Activated CD4-positive, alpha-beta T cell treated with anti-CD3 and anti-CD28 coated beads, Interleukin-2, amount 50 U/mL, for 16 hours (primary cell): ENCODE measurements around the gene TULP4.
A peak's percentile ranks its signal among the peaks of the same experiment; 100 is the strongest.
"Not testable (repeated sequence)": the region's sequence is repeated elsewhere in the genome, so short reads cannot be mapped to it uniquely, and the experiment has no call there.

Experiments
- DNase-seq: peaks from one replicate; pipeline ENCODE4 v3.0.0-alpha.2; 2020

Gene TULP4

GRCh38 chr6:158296854-158297324 is 15.4 kb upstream of the TULP4 start:
- DNase-seq = not testable (repeated sequence)

- not testable (repeated sequence) for DNase-seq
Measured at GRCh38 chr6:158297657-158298056, 14.6 kb upstream of the TULP4 start.

- DNase-seq = not testable (repeated sequence)
Measured at GRCh38 chr6:158300306-158301143, 11.7 kb upstream of the TULP4 start.

GRCh38 chr6:158301561-158301960 is 10.7 kb upstream of the TULP4 start:
- not testable (repeated sequence) for DNase-seq

- DNase-seq = not testable (repeated sequence)
Measured at GRCh38 chr6:158302195-158302796, 10.0 kb upstream of the TULP4 start.

- DNase-seq = no peak
Measured at GRCh38 chr6:158303210-158303731, 9.0 kb upstream of the TULP4 start.

- DNase-seq = no peak
Measured at GRCh38 chr6:158304254-158304653, 8.0 kb upstream of the TULP4 start.

- no peak for DNase-seq
Measured at GRCh38 chr6:158309814-158310213, 2.5 kb upstream of the TULP4 start.

- DNase-seq = no peak
Measured at GRCh38 chr6:158311193-158311592, 1.1 kb upstream of the TULP4 start.

- peak; percentile 24 for DNase-seq
Measured at GRCh38 chr6:158311626-158312025, 639 bp upstream of the TULP4 start.

- DNase-seq = no peak
Measured at GRCh38 chr6:158312672-158313397, 570 bp downstream of the TULP4 start.

GRCh38 chr6:158313989-158314388 is 1.7 kb downstream of the TULP4 start:
- peak; percentile 20 for DNase-seq

- DNase-seq = no peak
Measured at GRCh38 chr6:158314737-158315136, 2.5 kb downstream of the TULP4 start.

- DNase-seq = no peak
Measured at GRCh38 chr6:158316022-158316421, 3.8 kb downstream of the TULP4 start.

GRCh38 chr6:158321960-158322359 is 9.7 kb downstream of the TULP4 start:
- DNase-seq = no peak

GRCh38 chr6:158322400-158322723 is 10.1 kb downstream of the TULP4 start:
- DNase-seq = no peak

GRCh38 chr6:158322724-158323560 is 10.7 kb downstream of the TULP4 start:
- DNase-seq = peak; percentile 31

- peak; percentile 36 for DNase-seq
Measured at GRCh38 chr6:158323561-158323958, 11.3 kb downstream of the TULP4 start.

GRCh38 chr6:158324136-158324535 is 11.9 kb downstream of the TULP4 start:
- DNase-seq = no peak

GRCh38 chr6:158327211-158327610 is 14.9 kb downstream of the TULP4 start:
- no peak for DNase-seq

GRCh38 chr6:158328952-158329351 is 16.7 kb downstream of the TULP4 start:
- DNase-seq = no peak

- no peak for DNase-seq
Measured at GRCh38 chr6:158329531-158329930, 17.3 kb downstream of the TULP4 start.

GRCh38 chr6:158330016-158330415 is 17.8 kb downstream of the TULP4 start:
- DNase-seq = no peak
